Measurements from ENCODE around the gene ZFP57. TPM values are rescaled to one million over a fixed set of nuclear protein-coding genes. Genes with fewer than 3 reads are reported as not detected.

The ZFP57 gene
- polyA plus RNA-seq, 1 donor from 2014 or later, result not detected

GRCh38 chr6:29652198-29652584, 28.8 kb downstream of the ZFP57 start:
- Histone ChIP-seq H3K9ac (ENCODE audit: low read length) (no peak overlapping the region), H3K9me3 (ENCODE audit: low read length) (no peaks in the 10 kb centered on the region), H3K9me2 (ENCODE audit: insufficient read depth, low read length) (no peaks in the 10 kb centered on the region), H3K4me3 (ENCODE audit: low read length) (no peak overlapping the region), H3K79me2 (replicated peaks; ENCODE audit: insufficient read depth, low read length) (no peaks in the 10 kb centered on the region), H3K27ac (ENCODE audit: low read length) (no peak overlapping the region), H2AFZ (ENCODE audit: low read depth, low read length) (no peak overlapping the region), H4K20me1 (ENCODE audit: insufficient read depth) (no peaks in the 10 kb centered on the region), H3K4me2 (ENCODE audit: low read length) (no peak overlapping the region), H3K36me3 (ENCODE audit: insufficient read depth, low read length) (no peaks in the 10 kb centered on the region), H3F3A (ENCODE audit: insufficient read depth, low read length, poor library complexity, severe bottlenecking) (no peaks in the 10 kb centered on the region), H3K27me3 (ENCODE audit: insufficient read depth, low read depth, low read length) (no peaks in the 10 kb centered on the region)
- TF ChIP-seq RAD21 (conservative IDR thresholded peaks at IDR 0.05), result no peak
- no peak for TF ChIP-seq SMC3 (conservative IDR thresholded peaks at IDR 0.05; ENCODE audit: poor library complexity)
- TF ChIP-seq REST (IDR thresholded peaks at IDR 0.05; ENCODE audit: borderline replicate concordance), result no peak

GRCh38 chr6:29651413-29652197, 29.3 kb downstream of the ZFP57 start:
- no peak overlapping the region for H3K4me3 ChIP-seq (ENCODE audit: low read length)
- H3F3A ChIP-seq (ENCODE audit: insufficient read depth, low read length, poor library complexity, severe bottlenecking), result no peaks in the 10 kb centered on the region
- TF ChIP-seq CTCF (IDR thresholded peaks at IDR 0.05; ENCODE audit: poor library complexity, severe bottlenecking) (peak; percentile 66), TAF1 (IDR thresholded peaks at IDR 0.05; ENCODE audit: low read depth) (no peak), SMC3 (conservative IDR thresholded peaks at IDR 0.05; ENCODE audit: poor library complexity) (peak; percentile 34), EP300 (conservative IDR thresholded peaks at IDR 0.05; ENCODE audit: poor library complexity, severe bottlenecking) (no peak), REST (IDR thresholded peaks at IDR 0.05; ENCODE audit: borderline replicate concordance) (no peak)
- no peaks in the 10 kb centered on the region for H3K9me3 ChIP-seq (ENCODE audit: low read length)
- H3K27me3 ChIP-seq (ENCODE audit: insufficient read depth, low read depth, low read length), result no peaks in the 10 kb centered on the region
- H3K79me2 ChIP-seq (replicated peaks; ENCODE audit: insufficient read depth, low read length), result no peaks in the 10 kb centered on the region
- H3K9me2 ChIP-seq (ENCODE audit: insufficient read depth, low read length), result no peaks in the 10 kb centered on the region
- H3K27ac ChIP-seq (ENCODE audit: low read length), result no peak overlapping the region
- H3K36me3 ChIP-seq (ENCODE audit: insufficient read depth, low read length), result no peaks in the 10 kb centered on the region
- no peaks in the 10 kb centered on the region for H4K20me1 ChIP-seq (ENCODE audit: insufficient read depth)
- no peak overlapping the region for H2AFZ ChIP-seq (ENCODE audit: low read depth, low read length)
- H3K4me2 ChIP-seq (ENCODE audit: low read length), result no peak overlapping the region
- no peak overlapping the region for H3K9ac ChIP-seq (ENCODE audit: low read length)

All from neural cell (in vitro differentiated cells).